Fibroblast of the aortic adventitia (primary cell): ENCODE results near the gene MLPH. TPM values are rescaled to one million over a fixed set of nuclear protein-coding genes. Genes with fewer than 3 reads are reported as not detected.

Source experiments
- DNase-seq: peaks from one replicate; pipeline ENCODE4 v3.0.0-alpha.2; 2010; ENCODE audit warnings: low read depth
- H3K4me3 ChIP-seq: 2 replicates; pipeline ENCODE4 v1.5.1; 2011; ENCODE audit warnings: low read depth, mild to moderate bottlenecking, control low read depth, low read length, moderate library complexity
- CTCF ChIP-seq: IDR thresholded peaks from 2 replicates; pipeline ENCODE4 v1.5.1; 2011; ENCODE audit warnings: mild to moderate bottlenecking, low read length, control low read depth, inconsistent platforms; ENCODE audit not compliant: insufficient read depth
- total RNA-seq: library from RNA; depleted of rRNA; stranded (reverse); fragments of >200 nt; gene quantifications from 2 replicates; pipeline ENCODE4 v1.2.3, GENCODE V29; 2012; ENCODE audit warnings: low replicate concordance

Gene MLPH
- total RNA-seq, 1 donor, result 5.2 TPM

- TF ChIP-seq CTCF, result no peak
- DNase-seq, result no peak
- H3K4me3 ChIP-seq, result no peak overlapping the region
Measured at GRCh38 chr2:237510502-237511217, 23.6 kb downstream of the MLPH start.

- DNase-seq, result peak; percentile 62
- H3K4me3 ChIP-seq, result no peak overlapping the region
- TF ChIP-seq CTCF, result no peak
Measured at GRCh38 chr2:237511433-237511832, 24.4 kb downstream of the MLPH start.

GRCh38 chr2:237511885-237512405 lies 24.9 kb downstream of the MLPH start:
- no peak for TF ChIP-seq CTCF
- no peak for DNase-seq
- no peak overlapping the region for H3K4me3 ChIP-seq

GRCh38 chr2:237512774-237513466 lies 25.9 kb downstream of the MLPH start:
- DNase-seq, result peak; percentile 91
- peak; percentile 89 for TF ChIP-seq CTCF
- no peak overlapping the region for H3K4me3 ChIP-seq

- DNase-seq, result no peak
- H3K4me3 ChIP-seq, result no peak overlapping the region
- no peak for TF ChIP-seq CTCF
Measured at GRCh38 chr2:237513693-237514092, 26.6 kb downstream of the MLPH start.

GRCh38 chr2:237514474-237515130 lies 27.6 kb downstream of the MLPH start:
- TF ChIP-seq CTCF, result no peak
- no peak for DNase-seq
- H3K4me3 ChIP-seq, result no peak overlapping the region
